ENCODE data around the gene FBRSL1.

- TF ChIP-seq CTCF (IDR thresholded peaks at IDR 0.05) = no peak
- no peak for TF ChIP-seq POLR2A (IDR thresholded peaks at IDR 0.05)
Observed at GRCh38 chr12:132462788-132463187, 27.2 kb upstream of the FBRSL1 start.
